ENCODE results near the gene FNBP1.
"Not testable (repeated sequence)": the region's sequence is repeated elsewhere in the genome, so short reads cannot be mapped to it uniquely, and the experiment has no call there.

The FNBP1 gene

GRCh38 chr9:129983891-129984290 is 59.1 kb downstream of the FNBP1 start:
- H3K4me3 ChIP-seq (ENCODE audit: low read depth, low read length) = no peak overlapping the region
- no peak for TF ChIP-seq CTCF (IDR thresholded peaks at IDR 0.05; ENCODE audit: low read depth, low read length, missing control alignments)
- DNase-seq (ENCODE audit: low read depth) = no peak

GRCh38 chr9:129981180-129981907 is 61.6 kb downstream of the FNBP1 start:
- no peak overlapping the region for H3K4me3 ChIP-seq (ENCODE audit: low read depth, low read length)
- TF ChIP-seq CTCF (IDR thresholded peaks at IDR 0.05; ENCODE audit: low read depth, low read length, missing control alignments) = no peak
- no peak for DNase-seq (ENCODE audit: low read depth)

GRCh38 chr9:129980224-129980623 is 62.8 kb downstream of the FNBP1 start:
- H3K4me3 ChIP-seq (ENCODE audit: low read depth, low read length); DNase-seq (ENCODE audit: low read depth): not testable (repeated sequence)

- no peak for DNase-seq (ENCODE audit: low read depth)
These were observed 63.8 kb downstream of the FNBP1 start for GRCh38 chr9:129979071-129979745.

GRCh38 chr9:129972816-129973215 is 70.2 kb downstream of the FNBP1 start:
- no peak for DNase-seq (ENCODE audit: low read depth)
- no peak for TF ChIP-seq CTCF (IDR thresholded peaks at IDR 0.05; ENCODE audit: low read depth, low read length, missing control alignments)
- H3K4me3 ChIP-seq (ENCODE audit: low read depth, low read length) = no peak overlapping the region

More at GRCh38 chr9:129979071-129979745, 63.8 kb downstream of the FNBP1 start:
- no peak for TF ChIP-seq CTCF (IDR thresholded peaks at IDR 0.05; ENCODE audit: low read depth, low read length, missing control alignments)
- H3K4me3 ChIP-seq (ENCODE audit: low read depth, low read length) = no peak overlapping the region

GRCh38 chr9:129968690-129969485 is 74.1 kb downstream of the FNBP1 start:
- H3K4me3 ChIP-seq (ENCODE audit: low read depth, low read length) = no peak overlapping the region
- TF ChIP-seq CTCF (IDR thresholded peaks at IDR 0.05; ENCODE audit: low read depth, low read length, missing control alignments) = no peak
- no peak for DNase-seq (ENCODE audit: low read depth)

Data from GM12864 (cell line).